Stimulated activated naive CD4-positive, alpha-beta T cell treated with Interleukin-2 at 50 U/mL for 16 hours (primary cell): ENCODE data around the gene AGBL3.
"Not testable (repeated sequence)": the region's sequence is repeated elsewhere in the genome, so short reads cannot be mapped to it uniquely, and the experiment has no call there.

Source experiments
- DNase-seq: peaks from one replicate; lab custom pipeline; 2025; lab: John Stamatoyannopoulos, UW

AGBL3 gene

DNA sequence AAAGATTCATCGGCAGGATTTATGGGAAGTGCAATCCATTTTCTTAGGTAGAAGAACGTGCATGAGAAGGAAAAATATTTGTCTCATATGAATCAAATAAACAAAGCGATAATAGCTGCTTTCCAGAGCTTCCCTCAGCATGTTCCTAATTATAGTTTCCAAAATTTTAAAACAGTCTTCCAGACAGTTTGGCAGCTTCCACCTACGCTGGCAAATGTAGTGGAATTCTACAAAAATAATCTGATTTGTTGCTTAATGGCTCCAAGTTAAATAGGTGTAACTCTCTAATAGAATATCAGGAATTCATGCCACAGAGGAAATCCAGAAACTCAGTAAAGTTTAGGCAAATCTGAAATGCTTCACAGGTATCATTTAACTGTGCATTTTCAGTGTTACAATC lies 23.3 kb upstream of the AGBL3 start:
- no peak for DNase-seq

GRCh38 chr7:134966691-134967090 lies 19.6 kb upstream of the AGBL3 start:
- no peak for DNase-seq

DNA sequence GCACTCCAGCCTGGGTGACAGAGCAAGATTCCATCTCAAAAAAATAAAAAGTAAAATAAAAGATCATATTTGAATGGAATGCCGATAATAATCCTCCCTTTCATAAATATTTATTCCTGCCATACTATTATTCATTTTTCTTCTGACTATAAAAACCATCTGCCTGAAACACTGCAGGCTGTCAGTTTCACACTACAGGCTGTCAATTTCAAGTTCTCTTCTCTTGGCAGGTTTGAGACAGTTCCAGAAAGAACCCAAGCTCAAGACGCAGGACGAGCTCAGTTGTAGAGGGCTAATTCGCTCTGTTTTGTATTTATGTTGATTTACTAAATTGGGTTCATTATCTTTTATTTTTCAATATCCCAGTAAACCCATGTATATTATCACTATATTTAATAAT lies 18.2 kb upstream of the AGBL3 start:
- no peak for DNase-seq

DNA sequence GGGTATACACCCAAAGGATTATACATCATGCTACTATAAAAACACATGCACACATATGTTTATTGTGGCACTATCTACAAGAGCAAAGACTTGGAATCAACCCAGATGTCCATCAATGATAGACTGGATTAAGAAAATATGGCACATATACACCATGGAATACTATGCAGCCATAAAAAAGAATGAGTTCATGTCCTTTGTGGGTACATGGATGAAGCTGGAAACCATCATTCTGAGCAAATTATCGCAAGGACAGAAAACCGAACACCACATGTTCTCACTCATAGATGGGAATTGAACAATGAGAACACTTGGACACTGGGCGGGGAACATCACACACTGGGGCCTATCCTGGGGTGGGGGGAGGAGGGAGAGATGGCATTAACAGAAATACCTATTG lies 4.7 kb upstream of the AGBL3 start:
- not testable (repeated sequence) for DNase-seq

DNA sequence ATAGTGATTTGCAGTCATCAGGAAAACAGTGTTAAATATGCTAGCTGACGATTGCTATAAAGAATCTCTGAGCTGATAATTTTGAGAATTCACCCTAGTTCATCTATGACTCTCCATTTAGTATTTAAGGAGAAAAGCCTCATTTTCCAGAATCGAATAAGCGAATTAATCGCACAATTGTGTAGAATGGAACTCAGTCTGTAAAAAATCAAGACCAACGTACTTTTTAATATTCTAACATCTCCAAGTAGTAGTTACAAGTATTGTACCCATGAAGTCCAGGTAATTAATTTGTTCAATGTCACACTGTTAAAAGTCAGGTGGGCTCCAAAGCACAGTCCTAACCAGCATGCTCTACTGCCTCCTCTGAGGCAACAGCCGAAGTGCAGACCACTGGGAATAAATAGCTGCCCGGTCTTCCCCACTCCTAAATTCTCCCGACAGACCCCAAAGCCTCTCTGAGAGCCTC lies 380 bp upstream of the AGBL3 start:
- DNase-seq = no peak

DNA sequence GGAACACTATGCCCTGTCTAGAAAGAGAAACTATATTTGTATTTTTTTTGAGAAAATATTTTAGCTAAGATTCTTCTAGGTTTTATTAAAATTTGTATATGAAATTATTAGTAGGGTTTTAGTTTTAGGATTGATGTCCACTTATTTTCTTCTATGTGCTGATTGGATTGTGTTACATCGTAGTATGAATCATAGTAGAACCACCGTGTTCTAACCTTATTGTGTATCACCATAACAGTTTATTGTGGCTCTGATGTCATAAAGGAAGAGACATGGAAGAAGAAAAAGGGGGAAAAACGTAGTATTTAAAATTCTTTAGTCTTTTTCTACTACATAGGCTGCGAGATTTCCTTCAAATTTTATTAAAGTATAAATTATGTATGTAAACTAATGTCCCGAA lies 1.9 kb downstream of the AGBL3 start:
- no peak for DNase-seq

DNA sequence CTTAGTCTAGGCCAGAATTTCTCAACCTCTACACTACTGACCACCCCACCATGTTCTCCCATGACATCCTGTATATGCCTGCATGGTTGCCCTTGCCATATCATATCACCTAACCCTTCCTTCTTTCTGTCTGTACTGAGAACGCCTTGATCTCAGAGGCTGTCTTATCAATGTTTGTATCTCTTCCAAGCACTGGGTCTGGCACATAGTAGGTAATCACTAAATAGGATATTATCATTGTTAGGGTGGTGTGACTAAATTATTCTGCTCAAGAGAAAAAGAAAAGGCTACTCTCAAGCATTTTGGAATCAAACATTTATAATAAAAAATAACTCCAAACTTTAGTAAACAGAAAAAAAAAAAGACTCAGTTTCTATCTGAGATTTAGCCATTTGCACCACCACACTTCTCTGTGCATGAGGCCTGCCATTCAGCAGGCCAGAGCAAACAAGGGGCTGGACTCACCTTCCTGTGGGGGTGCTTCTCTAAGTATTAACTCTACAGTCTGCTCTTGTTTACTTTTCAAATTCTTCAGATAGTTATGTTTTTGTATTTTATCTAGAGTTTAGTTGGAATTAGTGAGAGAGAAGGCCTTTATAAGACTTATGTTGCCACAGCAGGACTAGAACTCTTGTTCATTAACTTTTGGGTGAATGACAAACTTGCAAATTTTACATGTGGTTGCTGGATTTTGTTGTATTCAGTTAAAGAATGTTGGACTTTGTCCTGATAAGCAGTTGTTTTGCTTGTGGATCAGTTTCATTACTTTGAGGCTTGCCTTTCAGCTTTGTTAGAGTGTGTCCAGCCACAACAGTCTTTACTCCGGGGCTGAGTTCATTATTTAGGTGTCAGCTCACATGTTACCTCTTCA lies 5.4 kb downstream of the AGBL3 start:
- DNase-seq = no peak

- no peak for DNase-seq
Measured at GRCh38 chr7:134992626-134993179, 6.4 kb downstream of the AGBL3 start.

- DNase-seq = no peak
Measured at GRCh38 chr7:134993877-134994456, 7.7 kb downstream of the AGBL3 start.

DNA sequence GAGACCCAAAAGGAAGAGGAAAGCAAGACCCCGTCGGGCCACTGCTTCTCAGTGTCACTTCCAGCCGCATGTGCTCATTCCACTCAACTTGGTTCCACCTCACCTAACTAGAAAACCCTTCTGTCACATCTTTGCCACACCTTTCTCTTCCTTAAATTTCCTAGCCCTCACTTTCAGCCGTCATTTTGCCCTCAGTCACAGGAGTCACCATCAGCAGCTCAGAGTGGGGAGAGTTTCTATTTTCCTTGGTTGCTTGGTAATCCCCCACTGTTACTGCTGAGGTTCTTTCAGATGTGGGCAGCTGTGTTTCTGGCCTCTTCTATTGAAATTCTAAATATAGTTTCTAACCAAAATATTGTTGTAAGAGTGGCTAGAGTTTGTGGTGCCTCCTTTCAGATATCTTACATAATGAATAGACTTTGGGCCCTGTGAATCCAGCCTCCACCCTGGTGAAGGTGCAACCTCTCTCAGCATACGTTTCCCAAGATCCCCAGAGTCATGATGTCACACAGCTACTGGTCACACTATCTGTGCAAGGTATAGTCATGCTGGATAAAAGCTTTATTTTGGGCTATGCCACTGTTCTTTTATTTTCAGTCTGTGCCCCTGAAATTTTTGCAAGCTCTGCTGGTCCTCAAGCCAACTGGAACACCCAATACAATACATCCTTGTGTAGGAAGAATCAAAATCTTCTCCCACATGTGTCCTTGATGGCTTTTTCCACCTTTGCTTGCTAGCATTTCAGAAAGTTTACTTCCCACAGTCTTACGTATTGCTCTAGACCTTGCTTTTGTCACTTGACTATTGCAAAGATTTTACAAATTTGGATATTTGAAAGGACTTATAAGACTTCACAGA lies 9.2 kb downstream of the AGBL3 start:
- no peak for DNase-seq

- DNase-seq = no peak
Measured at GRCh38 chr7:134996097-134996550, 9.8 kb downstream of the AGBL3 start.

DNA sequence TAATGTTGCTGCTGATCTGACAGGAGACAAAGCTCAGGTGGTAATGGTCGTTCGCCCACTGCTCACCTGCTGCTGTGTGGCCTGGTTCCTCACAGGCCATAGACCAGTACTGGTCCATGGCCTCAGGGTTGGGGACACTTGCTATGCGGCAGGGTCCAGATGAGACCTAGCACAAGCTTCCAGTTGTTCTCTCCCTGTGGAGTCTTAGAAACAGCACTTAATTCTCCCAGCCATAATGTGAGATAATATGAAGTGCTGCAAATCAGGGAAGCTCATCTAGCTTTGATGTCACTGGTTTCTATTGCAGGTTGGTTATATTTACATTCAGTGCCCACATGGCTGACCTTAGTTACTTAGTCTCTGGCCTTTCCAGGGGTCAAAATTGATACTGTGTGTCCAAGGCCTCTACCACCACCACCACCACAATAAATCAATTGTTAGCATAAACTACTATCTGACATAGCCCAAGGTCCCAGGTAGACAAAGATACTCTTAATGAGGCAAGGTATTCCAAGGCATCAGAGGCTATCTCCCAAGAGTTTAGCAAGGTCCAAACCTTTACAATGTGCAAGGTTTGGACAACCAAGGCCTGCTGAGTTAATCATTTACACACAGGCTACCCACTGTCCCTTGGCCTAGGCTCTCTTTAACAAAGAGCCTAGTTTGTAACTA lies 11.0 kb downstream of the AGBL3 start:
- DNase-seq = no peak

DNA sequence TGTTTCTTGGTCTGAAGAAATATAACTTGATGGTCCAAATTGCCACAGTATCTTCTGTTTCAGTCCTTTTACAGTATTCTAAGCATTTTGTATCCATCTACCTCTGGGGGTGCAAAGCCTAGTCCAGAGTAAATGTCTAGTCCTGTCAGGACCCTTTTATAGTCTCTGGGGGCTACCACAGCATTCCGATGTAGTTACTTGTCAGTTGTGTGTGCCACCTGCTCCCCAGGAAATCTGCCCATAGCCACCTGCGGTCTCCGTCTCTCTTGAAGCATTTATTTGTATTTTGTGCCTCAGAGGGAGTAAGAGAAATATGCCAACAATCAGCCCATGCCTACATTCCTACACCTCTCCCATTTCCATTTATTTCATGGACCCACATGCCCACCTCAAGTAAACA lies 12.8 kb downstream of the AGBL3 start:
- DNase-seq = no peak

DNA sequence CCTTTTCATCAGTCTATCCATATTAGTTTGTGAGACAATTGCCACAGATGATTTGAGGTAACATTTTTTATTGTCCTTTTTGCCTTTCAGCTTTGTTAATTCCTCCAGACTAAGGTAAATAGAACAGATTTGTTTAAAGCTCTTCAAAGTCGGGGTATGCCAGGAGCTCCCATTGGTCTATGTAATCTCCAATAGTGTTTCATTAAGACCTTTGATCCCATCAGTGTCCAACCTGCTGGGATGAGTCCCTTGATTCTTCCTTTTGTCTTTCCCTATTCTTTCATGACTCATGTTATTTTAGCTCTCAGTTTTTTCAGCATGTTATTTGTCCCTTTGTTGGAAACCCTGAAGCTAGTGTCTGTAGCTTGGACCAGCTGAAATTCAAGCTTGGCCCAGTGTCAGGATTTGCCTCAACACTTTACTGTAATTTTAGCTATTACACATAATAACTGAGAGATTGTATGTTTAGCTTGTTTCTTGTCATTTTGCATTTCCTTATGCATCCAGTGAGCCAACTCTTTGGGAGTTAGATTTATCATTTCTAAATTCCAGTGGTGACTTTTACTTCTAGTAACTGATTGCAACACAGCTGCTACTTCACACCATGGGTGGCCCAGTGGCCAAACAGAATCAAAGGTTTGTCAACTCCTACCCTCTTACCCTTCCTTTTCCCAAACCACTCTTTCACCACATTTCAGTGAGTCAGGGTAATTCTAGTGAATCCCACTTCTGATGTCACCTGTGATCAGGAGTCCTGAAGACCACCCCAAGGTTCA lies 15.3 kb downstream of the AGBL3 start:
- DNase-seq = no peak

- no peak for DNase-seq
Measured at GRCh38 chr7:135012229-135012628, 25.9 kb downstream of the AGBL3 start.

GRCh38 chr7:135023622-135024021 lies 37.3 kb downstream of the AGBL3 start:
- DNase-seq = no peak

- no peak for DNase-seq
Measured at GRCh38 chr7:135035252-135035651, 48.9 kb downstream of the AGBL3 start.

- DNase-seq = not testable (repeated sequence)
Measured at GRCh38 chr7:135067017-135067416, 80.7 kb downstream of the AGBL3 start.

- no peak for DNase-seq
Measured at GRCh38 chr7:135074096-135074495, 87.8 kb downstream of the AGBL3 start.

DNA sequence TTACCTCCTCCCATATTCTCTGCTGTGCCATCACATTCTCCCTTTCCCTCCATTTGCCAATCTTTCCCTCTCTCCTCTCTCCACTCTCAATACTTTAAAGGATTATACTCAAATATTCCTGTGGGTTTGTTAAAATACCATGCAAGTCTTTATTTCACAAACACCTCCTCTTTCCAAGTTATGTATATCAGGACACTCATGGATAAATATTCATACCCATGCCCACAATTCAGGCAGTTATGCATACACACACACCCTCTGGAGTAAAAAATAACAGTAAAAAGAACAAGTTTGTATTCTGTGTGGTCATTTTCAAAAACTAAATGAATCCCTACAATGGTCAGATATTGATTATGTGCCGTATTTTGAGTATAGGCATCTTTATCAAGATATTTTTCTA lies 88.2 kb downstream of the AGBL3 start:
- DNase-seq = no peak

DNA sequence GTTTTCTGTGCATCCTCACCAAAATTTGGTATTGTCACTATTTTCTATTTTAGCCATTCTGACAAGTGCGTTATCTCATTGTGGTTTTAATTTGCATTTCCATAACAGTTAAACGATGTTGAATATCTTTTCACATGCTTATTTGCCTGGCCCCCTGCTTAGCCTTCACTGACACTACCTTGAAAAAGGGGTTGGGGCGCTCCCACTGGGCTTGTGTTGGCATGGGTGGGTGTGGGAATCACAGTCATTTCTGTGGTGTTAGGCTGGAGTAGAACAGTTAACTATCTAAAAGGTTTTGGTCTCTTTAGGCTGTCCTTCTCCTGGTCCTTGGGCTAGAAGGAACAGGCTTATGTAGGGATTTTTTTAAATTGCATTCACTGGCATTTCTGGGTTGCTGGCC lies 89.4 kb downstream of the AGBL3 start:
- no peak for DNase-seq
